GM23248 (cell line): ENCODE data around the gene HOXA3.

Experiments used
- EZH2 ChIP-seq: fragments of 200-600 bp; sonication (generic); IDR thresholded peaks from 2 replicates; pipeline ENCODE4 v1.6.1; 2018; ENCODE audit warnings: antibody characterized with exemption, mild to moderate bottlenecking; ENCODE audit not compliant: insufficient read depth, poor library complexity, severe bottlenecking
- EZH2phosphoT487 ChIP-seq: fragments of 200-600 bp; sonication (generic); IDR thresholded peaks from 2 replicates; pipeline ENCODE4 v1.6.1; 2018; ENCODE audit warnings: antibody characterized with exemption, moderate library complexity, mild to moderate bottlenecking, low read depth; ENCODE audit not compliant: insufficient read depth

- TF ChIP-seq EZH2, result no peak
- TF ChIP-seq EZH2phosphoT487, result no peak
Measured at GRCh38 chr7:27173956-27174873, 21.8 kb upstream of the HOXA3 start, which contains the start of gene HOXA10.
